DMS153 treated with DMSO at 0.1 percent for 48 hours (cell line): ENCODE measurements around the gene SMLR1.

Experiments used
- DNase-seq: peaks from one replicate; lab custom pipeline; 2025; ENCODE audit not compliant: unreplicated experiment; lab: John Stamatoyannopoulos, UW

SMLR1 gene

DNA sequence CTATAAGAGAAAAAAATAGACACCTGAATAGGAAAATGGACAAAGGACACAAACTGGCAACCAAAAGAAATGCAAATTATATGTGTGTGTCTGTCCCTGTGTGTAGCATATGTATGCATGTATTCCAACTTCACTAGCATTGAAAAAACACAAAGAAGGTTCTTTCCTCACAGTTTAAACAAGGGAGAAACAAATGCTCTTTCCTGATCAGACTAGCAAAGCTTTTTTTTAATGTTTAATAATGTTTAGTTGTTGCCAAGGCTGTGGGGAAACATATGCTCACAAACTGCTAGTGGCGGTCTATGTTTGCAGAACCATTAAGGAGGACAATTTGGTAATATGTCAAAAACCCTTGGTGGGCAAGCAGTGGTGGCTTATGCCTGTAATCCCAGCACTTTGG, 22.4 kb downstream of the SMLR1 start:
- no peak for DNase-seq

DNA sequence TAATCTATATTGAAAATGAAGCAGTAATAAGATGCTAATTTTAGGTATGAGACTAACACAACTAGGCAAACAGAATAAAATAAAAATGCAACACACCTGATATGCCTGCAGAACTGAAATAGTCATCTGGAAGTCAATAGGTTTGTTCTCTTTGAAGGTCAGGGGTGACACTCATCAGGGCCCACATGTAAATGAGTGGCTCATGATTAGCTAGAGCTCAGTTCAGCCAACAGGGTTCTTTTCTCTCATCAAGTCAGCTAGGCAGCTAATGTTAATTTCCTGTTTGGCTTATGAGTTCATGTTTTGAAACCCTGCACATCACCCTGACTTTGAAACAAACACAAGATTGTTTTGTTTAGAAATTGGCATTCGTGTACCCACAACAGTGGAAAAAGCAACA, 23.8 kb downstream of the SMLR1 start:
- DNase-seq, result no peak

DNA sequence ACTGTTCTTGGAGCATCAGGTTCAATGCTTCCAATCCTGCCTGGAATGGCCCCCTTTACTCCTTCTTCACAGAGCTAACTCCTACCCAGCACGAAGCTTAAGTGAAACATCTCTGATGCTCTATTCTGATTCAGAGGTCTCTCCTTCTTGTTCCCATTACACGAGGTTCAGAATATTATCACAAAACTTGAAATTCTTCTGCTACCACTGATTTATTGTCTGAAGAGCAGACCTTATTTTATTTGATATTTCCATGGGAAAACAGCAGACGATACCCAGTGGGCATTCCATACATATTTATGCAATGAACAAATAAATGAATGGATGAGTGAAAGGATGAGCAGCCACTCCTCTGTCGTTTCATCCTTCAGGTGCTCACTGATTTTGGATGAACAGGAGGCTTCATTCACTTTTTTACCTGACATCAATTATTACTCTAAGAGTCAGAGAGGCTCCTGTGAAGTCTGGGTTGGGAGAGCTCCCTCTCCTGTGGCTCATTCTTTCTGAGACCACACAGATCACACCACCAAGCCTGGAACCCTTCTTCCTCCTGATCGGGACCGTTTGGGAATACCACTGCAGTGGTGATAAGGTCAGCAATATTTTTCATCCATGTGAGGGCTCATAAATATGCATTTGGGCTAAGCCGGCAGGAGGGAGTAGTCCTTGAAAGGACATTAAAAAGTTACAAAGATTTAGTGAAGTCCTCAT, 25.8 kb downstream of the SMLR1 start:
- no peak for DNase-seq

DNA sequence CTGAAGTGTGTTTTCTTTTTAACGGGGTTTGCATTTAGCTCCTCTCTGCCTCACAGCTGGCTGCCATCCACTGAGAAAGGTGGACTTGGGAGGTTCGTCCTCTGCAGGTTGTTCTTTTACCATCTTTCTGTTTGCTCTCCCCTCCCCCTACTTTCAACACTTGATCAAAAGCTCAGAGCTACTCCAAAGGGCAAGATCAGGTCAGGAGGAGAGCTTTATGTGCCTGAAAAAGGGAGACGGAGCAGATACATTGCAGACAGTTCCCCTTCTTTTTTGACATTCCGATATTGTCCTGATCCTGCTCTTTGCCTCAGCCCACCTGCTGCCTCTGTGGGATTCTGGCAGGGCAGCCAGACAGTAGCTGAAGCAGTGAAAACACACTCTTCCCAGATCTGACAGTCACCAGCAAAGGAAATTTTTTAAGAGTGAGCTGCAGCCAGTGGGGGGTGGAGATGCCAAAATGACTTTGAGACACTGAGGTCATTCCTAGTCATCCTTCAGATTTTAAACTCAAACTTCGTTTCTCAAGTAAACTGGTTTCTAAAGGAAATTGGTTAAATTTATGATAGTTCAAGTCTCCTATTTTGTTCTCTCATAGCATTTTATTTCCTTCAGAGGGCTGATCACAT, 26.5 kb downstream of the SMLR1 start:
- DNase-seq, result no peak

DNA sequence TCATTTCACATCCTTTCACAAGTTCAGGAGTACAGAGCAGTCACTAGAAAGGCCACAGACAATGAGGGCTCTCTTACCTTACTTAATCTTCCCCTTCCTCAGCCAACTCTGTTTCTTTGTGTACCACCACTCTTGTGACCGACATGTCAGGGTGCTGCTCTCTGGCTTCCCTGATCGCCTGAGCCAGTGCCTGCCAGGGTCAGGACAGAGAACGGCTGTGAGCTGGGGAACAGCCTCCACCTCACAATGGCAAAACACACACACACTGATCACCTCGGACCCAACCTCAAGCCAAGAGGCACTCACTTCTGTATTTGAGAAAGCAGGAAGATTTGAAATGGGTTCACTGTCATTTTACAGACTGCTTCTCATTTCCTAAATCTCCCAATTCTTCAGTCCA, 30.8 kb downstream of the SMLR1 start:
- DNase-seq, result no peak

DNA sequence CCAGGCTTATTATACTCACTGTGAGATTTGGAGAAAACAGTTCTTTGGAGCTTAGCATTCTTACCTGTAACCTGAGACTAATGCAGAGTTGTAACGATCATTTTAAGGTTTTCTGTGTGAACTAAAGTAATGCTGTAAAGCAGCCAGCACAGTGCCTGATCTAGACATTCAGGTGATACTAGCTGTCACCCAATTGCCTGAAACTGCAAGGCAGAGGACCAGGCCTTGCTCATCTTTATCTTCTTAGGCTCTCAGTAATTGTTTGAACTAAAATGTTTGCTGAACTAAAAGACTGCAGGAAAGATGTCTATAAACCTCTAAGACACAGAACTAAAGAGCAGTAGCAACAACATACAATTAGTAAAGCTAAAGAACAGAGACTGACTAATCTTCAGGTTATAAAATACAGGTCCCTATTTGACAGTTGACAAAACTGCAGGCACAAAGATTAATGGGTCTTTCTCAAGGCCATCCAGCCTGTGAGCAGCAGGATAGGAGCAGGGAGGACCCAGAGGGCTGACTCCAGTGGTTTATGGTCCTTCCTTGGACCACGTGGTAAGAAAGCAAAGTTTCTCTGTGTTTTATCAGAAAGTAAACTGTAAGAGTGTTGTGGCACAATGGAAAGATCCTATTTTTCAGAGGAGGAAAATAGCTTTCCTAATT, 31.4 kb downstream of the SMLR1 start:
- no peak for DNase-seq

DNA sequence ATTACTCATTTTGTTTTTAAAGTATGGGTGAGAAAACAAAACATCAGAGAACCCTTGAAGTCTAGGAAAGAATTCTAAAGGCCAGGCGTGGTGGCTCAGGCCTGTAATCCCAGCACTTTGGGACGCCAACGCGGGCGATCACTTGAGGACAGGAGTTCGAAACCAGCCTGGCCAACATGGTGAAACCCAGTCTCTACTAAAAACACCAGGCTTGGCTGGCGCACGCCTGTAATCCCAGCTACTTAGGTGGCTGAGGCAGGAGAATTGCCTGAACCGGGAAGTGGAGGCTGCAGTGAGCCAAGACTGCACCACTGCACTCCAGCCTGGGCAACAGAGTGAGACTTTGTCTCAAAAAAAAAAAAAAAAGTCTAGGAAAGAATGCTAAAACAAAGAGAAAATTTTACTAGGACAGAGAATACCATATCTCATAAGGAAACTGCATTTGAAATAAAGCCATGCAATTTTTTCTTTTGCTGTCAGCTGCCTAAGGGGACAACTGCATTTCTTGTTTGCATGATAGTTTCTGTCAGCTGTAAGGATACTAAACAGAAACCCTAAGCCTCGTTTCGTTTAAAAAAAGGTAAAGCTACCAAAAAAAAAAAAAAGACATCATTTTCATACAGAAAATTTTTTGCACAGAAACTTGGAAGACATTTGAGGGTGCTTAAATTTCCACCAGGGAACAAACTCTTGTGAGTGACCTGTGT, 32.1 kb downstream of the SMLR1 start:
- no peak for DNase-seq

DNA sequence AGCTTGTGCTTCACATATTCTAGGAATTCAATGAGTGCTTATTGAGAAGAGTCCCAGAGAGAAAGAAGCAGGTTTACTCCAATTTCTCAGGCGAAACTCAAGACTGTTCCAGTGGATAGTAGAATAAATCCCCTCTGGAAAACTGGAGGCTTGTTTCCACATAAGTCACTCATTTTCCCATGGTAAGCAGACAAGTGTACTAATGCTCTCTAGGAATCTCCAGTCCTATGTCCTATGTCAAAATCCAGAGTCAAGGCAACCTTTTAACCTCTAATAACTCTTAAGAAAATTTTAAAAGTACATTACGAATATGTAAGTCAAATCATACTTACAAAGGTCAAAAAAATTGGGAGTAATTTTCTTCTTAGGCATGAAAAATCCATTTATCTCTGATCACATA, 35.2 kb downstream of the SMLR1 start:
- DNase-seq, result no peak

DNA sequence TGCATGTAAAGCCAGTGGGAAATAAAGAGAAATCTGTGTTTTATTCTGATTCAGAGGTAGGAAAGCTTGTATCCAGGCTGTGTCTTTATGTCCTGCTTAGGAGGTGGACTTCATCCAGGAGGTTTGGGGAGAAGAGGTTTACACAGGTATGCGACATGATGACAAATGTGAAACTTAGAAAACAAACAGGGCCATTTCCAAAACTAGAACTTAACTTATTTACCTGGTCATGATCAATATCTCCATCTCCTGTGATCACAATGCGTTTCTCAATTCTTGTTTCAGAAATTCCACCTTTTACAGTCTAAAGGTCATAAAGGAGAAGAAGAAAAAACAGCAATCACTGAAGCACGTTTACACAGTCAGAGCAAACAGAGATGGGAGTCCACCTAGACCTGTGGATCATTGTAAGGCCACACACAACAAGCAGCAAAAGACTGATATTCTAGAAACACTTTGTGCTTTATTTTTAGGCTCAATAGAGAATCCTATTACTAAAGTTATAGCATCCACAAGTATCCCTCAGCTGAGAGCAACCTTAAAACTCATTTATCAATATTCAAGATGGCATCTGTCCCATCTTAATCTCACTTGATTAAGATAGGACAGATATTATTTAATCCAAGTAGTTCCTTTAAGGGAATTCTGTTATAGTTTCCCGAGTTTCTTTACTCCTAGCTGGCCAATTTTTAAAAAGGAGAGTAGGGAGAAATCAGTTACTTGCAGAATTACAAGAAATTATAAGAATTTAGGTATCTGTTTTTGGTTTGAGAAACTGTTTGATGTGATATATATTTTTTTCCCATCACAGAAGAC, 36.4 kb downstream of the SMLR1 start:
- DNase-seq, result no peak

DNA sequence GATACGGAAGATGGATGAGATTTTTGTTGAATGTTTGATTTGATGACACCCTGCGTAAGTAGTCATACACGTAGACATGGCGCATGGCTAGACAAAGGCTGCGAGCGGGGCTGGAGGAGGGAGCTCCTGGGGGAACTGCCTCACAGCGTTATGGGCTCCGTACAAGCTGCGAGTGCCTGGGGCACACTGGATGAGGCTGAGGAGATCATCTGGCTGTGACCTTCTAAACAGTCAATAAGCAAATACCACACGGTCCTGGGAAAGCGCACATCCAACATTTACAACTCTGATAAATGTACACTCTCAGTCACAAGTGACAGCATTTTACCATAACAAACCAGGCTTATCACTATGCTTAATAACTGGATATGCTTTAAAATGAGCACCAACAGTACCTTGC, 37.1 kb downstream of the SMLR1 start:
- no peak for DNase-seq

DNA sequence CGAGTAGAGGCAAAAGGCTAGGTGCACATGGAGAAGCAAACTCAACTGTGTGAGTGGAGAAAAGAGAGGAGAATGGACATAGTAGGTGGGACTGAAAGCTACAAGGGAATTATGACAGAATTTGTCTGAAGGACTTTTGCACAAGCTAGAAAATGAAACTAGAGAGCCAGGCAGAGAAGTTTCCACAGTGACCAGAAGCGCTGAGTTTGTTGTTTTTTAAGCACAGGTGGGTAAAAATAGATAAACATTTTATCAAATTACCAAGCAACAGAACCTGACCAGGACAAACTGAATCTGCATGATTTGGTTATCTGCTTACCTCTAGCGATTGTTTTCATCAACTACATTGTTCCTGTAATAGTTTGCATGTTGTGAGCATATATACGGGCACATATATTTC, 38.6 kb downstream of the SMLR1 start:
- DNase-seq, result no peak

DNA sequence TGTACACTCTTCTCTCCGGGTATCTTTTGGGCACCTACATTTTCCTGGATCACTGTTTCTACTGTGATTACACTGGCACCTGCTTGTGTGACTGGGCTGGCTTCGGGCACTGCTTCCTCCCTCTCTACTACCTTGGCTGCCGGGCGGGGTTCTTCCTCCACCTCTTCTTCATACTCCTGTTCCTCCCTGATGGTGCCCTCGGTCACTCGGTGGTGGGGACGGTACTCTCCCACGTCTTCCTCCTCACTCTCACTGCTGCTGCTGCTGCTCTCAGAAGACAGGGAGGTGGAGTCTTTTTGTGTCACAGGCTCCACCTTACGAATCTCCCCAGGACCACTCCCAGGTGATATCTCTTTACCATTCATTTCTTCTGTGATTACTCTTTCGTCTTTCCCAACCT, 42.5 kb downstream of the SMLR1 start:
- no peak for DNase-seq

DNA sequence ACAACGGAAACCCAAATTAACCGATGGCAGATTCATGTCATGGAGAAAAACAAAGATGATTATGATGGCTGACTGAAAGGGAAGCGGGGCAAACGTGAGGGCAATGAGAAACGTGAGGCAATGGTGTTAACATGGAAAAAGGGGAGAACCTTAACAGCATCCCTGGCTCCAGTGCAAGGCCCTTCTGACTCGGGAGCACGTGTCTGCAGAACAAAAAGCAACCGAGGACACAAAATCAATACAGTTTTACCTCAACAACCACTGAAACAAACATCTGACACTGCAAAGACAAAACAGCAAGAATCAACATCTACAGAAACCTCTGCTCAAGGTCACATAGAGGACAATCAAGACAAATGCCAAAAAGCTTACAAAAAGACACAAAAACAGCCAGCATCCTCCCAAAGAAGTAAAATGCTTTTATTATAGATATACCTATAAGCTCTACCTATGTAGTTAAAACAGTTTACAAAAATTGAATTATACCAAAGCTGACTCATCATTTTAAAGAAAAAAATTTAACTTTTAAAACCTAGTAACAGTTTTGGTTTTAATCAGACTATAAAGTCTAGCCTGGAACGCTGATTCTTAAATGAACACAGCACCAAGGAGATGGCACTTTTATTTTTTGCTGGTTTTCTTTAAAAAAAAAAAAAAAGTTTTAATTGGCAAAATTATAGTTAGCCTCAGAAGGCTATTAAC, 43.1 kb downstream of the SMLR1 start:
- no peak for DNase-seq

DNA sequence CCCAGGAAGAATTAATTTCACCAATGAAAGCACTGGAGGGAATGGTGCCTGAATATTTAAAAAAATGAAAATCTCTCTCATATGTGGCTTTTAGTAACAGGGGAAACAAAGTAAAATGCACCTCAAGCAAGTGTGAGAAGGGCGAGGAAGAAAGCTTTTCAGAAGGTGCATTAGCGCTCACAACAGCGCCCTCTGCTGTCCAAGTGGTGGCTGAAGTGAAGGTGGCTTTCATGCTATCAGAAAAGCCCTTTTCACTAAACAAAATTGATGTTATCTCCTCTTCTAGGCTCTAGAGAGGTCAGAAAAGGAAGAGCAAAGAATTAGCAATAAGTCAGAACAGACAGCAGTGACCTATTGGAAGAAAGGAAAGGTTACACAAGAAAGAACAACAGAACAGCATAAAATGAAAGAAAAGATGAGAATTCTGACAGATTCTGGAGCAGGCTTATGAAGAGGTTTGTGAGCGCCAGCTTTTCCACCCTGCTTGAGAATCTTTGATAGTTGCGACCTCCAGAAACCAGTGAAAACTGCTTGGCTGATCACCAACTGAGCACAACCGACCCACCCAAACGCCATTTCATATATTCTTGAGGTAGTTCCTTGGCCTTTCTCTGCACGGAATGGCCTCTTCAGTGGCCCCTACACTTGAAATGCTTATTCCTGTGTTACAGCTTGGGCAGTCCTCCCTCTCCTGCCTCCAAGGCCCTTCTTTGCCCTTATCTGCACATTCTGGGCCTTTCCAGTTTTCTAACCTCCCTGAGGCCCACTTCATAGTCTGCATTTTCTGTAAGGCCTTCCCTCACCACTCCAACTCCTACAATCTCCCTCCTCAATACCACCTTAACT, 45.3 kb downstream of the SMLR1 start:
- DNase-seq, result no peak

DNA sequence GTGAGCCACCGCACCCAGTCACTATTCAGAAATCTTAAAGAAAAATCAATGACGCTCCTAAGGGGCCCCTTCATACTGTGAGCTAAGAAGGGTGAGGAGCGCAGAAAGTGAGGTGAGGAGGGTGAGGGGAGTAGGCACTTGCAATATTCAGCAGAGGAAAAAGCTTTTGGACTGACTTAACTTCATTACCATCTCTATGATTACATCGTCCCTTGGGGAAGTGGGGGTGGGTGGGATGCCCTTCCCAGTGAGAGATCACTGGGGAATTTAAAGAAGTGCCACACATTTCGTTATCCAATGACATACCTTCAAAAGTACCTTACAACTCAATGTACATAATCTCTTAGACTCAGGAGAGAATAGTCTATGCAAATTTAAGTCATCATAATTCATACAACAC, 46.5 kb downstream of the SMLR1 start:
- DNase-seq, result no peak

DNA sequence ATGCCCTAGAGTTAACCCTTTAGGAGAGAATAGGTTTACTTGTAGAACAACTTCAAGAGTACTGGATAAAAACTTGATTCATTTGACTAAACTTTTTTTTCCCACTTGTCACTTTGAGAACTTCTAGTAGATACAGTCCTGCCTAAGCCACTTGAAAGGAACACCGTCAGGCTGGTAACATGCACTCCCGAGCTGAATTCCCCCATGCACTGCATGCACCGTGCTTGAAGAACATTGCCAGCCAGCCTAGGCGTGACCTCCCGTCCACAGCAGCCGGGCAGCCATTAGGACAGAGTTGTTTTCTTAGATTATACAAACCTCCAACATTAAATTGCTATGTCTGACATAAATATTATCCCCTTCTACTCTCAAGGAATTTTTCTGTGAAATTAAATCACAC, 52.6 kb downstream of the SMLR1 start:
- DNase-seq, result no peak

DNA sequence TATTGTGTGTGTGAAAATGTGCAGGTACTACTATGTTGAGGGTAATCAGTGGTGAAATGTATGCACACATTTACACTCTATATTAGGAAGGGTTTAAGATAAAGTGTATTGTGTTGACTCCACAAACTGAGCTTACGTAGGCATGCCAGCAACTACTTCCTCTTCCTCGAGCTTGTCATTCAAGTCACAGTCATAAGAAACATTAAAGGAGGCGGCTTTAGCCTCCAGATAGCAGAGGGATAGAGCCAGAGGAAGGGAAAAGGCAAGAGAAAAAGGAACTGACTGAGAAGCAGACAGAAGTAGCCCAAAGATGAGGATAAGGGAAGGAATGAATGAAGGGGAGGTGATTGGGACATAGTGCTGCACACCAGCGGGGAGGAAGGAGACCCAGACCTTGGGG, 55.2 kb downstream of the SMLR1 start:
- DNase-seq, result no peak

DNA sequence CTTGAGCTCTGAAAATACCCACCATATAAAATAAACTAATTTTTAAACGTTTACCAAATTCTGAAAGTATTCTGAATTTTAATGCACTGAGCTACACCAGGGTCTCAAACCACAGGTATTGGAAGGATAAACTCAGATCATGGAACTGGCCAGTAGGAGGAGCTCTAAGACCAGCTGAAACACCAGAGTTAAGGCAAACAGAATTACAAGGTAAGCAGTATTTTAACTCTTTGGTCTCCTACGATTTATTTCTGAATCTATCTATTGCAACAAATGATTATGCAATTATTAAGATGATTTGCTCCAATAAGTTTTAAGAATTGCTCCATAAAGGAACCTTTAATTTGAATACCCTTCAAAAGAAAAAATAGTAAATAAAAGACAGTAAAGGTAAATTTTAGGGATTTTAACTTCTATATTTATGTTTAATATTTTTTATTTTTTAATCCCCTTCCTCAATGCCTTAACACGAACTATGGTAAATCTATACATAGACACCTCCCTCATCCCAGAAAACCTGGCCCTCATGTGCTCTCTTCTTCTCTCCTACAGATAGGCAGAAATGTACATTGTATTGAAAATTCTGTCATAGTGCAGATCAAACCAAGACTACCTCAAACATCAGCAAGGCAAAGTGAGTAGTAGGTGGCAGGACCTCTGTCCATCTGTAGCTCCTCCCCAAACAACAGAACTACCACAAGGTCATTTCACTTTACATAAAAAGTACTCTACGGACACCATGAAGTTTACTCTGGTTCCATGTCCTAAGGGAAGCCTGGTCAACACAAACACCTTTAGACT, 58.4 kb downstream of the SMLR1 start:
- peak; percentile 53 for DNase-seq
